ENCODE results near the gene PLCD4. TPM values are rescaled to one million over a fixed set of nuclear protein-coding genes. Genes with fewer than 3 reads are reported as not detected.

Gene PLCD4
- total RNA-seq, 1 donor from 2014 or later = 0.37 TPM

DNA sequence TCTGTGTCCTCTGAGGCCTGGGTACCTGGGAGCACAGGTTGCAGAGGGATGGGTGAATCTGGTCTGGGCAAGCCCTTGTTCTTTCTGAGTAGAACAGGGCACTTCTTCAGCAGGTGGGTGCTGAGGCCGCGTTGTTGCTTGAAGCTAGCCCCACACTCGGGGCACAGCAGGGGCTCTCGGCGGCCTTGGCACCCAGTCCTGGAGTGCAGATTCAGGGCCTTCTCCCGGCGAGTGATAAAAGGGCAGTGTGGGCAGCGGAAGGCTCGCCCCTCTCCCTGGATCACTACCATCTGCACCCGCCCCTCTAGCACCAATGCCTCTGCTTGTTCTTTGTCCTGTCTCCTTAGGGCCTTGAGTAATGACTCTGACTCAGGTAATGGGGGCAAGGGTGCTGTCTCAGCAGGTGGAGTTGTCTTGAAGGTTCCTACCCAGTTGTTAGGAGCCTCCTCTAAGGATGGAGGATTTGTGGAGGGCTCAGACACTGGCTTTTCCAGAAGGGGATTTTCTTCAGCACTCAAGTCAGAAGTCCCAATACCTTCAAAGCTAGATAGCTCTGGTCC, 36.1 kb downstream of the PLCD4 start:
- TF ChIP-seq, protein P1, sequence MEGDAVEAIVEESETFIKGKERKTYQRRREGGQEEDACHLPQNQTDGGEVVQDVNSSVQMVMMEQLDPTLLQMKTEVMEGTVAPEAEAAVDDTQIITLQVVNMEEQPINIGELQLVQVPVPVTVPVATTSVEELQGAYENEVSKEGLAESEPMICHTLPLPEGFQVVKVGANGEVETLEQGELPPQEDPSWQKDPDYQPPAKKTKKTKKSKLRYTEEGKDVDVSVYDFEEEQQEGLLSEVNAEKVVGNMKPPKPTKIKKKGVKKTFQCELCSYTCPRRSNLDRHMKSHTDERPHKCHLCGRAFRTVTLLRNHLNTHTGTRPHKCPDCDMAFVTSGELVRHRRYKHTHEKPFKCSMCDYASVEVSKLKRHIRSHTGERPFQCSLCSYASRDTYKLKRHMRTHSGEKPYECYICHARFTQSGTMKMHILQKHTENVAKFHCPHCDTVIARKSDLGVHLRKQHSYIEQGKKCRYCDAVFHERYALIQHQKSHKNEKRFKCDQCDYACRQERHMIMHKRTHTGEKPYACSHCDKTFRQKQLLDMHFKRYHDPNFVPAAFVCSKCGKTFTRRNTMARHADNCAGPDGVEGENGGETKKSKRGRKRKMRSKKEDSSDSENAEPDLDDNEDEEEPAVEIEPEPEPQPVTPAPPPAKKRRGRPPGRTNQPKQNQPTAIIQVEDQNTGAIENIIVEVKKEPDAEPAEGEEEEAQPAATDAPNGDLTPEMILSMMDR (conservative IDR thresholded peaks at IDR 0.05) = no peak
- H3K27me3 Mint-ChIP-seq (ENCODE audit: low read depth) = no peaks in the 10 kb centered on the region
- DNase-seq (ENCODE audit: low read depth, low spot score) = no peak
- H3K9me3 Mint-ChIP-seq = no peaks in the 10 kb centered on the region
- no peak overlapping the region for H3K27ac Mint-ChIP-seq (ENCODE audit: unreplicated experiment)
- H3K4me1 Mint-ChIP-seq = no peaks in the 10 kb centered on the region
- H3K36me3 Mint-ChIP-seq (ENCODE audit: low read depth) = peaks cover 10% of the 10 kb centered on the region
- H3K4me3 Mint-ChIP-seq = no peak overlapping the region

DNA sequence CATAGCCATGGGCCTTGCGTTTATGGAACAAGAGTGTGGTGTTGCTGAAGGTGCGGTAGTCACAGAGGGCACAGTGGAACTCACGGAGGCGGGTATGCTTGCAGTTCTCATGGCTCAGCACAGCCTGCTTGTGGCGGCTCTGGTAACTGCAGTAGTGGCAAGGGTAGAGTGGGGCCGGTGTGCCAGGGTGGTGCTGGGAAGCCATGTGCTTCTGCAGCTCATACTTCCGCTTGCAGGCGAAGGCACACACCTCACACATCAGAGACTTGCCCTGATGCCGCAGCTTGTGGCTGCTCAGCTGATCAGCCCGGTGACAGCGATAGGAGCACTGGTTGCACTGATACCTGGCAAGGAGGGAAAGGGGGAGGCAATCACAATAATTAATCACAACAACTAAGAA, 37.0 kb downstream of the PLCD4 start:
- H3K27ac Mint-ChIP-seq (ENCODE audit: unreplicated experiment) = peak overlapping the region; percentile 45
- no peaks in the 10 kb centered on the region for H3K4me1 Mint-ChIP-seq
- H3K4me3 Mint-ChIP-seq = no peak overlapping the region
- no peaks in the 10 kb centered on the region for H3K27me3 Mint-ChIP-seq (ENCODE audit: low read depth)
- no peak for DNase-seq (ENCODE audit: low read depth, low spot score)
- TF ChIP-seq, protein P1 (conservative IDR thresholded peaks at IDR 0.05) = no peak
- peaks cover 10% of the 10 kb centered on the region for H3K36me3 Mint-ChIP-seq (ENCODE audit: low read depth)
- no peaks in the 10 kb centered on the region for H3K9me3 Mint-ChIP-seq

DNA sequence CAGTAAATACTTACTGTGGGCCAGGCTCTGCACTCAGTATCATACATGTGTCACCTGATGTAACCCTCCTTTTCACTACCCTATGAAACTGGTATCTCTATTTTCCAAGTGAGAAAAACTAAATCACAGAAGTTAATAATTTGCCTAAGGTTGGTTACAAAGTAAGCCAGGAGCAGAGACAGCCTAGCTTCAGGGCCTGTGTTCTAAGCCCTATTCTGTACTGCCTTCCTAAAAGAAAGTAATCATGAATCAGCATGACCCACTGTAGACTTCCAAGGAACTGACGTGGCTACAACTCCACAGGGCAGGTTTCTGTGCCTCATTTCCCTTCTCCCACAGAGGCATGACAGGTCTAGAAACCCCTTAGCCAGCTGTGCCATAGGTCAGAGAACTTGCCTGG, 37.4 kb downstream of the PLCD4 start:
- TF ChIP-seq, protein P1 (conservative IDR thresholded peaks at IDR 0.05) = no peak
- H3K4me1 Mint-ChIP-seq = no peaks in the 10 kb centered on the region
- no peaks in the 10 kb centered on the region for H3K9me3 Mint-ChIP-seq
- no peaks in the 10 kb centered on the region for H3K27me3 Mint-ChIP-seq (ENCODE audit: low read depth)
- H3K27ac Mint-ChIP-seq (ENCODE audit: unreplicated experiment) = no peak overlapping the region
- H3K36me3 Mint-ChIP-seq (ENCODE audit: low read depth) = peaks cover 10% of the 10 kb centered on the region
- DNase-seq (ENCODE audit: low read depth, low spot score) = no peak
- H3K4me3 Mint-ChIP-seq = no peak overlapping the region

DNA sequence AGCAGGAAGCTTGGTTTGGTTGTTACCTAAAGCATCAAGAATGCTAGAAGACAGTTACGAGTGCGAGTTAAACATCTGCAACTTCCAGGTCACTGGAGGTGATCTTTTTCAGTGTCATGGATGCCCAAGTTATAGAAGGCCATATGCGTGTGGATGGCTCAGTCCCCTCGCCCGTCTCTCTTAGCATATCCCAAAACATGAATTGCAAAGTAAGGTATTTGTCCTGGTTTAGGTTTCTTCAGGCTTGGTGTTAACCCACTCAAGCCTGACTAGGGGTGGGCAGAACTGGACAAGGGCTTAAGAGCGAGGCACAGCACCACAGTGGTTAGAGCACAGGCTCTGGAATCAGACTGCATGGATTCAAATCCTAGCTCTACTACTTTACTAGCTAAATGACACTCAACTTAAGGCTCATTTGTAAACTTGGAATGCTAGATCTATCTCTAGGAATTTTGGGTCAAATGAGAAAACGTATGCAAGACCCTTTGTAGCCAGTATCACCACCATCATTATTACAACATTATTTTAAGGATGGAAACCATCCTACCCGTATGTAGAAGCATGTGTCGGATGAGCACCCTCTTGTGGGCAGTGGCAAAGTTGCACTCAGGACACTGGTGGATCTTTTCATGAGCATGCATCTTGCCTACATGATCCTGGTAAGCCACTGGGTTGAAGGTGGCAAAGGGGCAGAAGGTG, 40.5 kb downstream of the PLCD4 start:
- Mint-ChIP-seq H3K4me1 (no peaks in the 10 kb centered on the region), H3K27ac (ENCODE audit: unreplicated experiment) (no peak overlapping the region), H3K36me3 (ENCODE audit: low read depth) (peaks cover 11% of the 10 kb centered on the region), H3K27me3 (ENCODE audit: low read depth) (no peaks in the 10 kb centered on the region), H3K9me3 (no peaks in the 10 kb centered on the region), H3K4me3 (no peak overlapping the region)
- peak; percentile 52 for DNase-seq (ENCODE audit: low read depth, low spot score)
- TF ChIP-seq, protein P1 (conservative IDR thresholded peaks at IDR 0.05) = peak; percentile 78

DNA sequence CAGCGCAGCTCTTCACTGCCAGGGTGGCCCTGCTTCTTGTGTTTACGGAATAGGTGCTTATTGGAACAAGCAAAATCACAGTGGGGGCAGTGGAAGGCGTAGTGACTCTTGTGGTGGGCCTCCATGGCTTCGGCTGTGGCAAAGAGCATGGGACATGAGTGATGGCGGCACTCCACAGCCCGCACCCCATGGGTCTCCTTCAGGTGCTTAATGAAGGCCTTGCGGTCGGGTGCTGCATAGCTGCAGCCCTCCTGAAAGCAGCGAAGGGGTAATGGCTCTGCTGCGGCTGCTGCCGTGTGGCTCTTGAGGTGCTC, 41.0 kb downstream of the PLCD4 start:
- H3K4me1 Mint-ChIP-seq = no peaks in the 10 kb centered on the region
- no peak overlapping the region for H3K27ac Mint-ChIP-seq (ENCODE audit: unreplicated experiment)
- DNase-seq (ENCODE audit: low read depth, low spot score) = no peak
- H3K36me3 Mint-ChIP-seq (ENCODE audit: low read depth) = peaks cover 11% of the 10 kb centered on the region
- H3K4me3 Mint-ChIP-seq = no peak overlapping the region
- no peaks in the 10 kb centered on the region for H3K27me3 Mint-ChIP-seq (ENCODE audit: low read depth)
- no peaks in the 10 kb centered on the region for H3K9me3 Mint-ChIP-seq
- TF ChIP-seq, protein P1 (conservative IDR thresholded peaks at IDR 0.05) = peak; percentile 1
